ENCODE measurements around the gene KANK4.

- no peak for TF ChIP-seq POLR2A (IDR thresholded peaks at IDR 0.05; ENCODE audit: low read depth, low read length)
- no peak for TF ChIP-seq TAF1 (IDR thresholded peaks at IDR 0.05; ENCODE audit: low read depth, low read length)
- no peak for TF ChIP-seq POLR2AphosphoS5 (IDR thresholded peaks at IDR 0.05; ENCODE audit: low read depth, low read length)
- TF ChIP-seq POU2F2 (IDR thresholded peaks at IDR 0.05; ENCODE audit: low read depth, low read length) = no peak
- no peak for TF ChIP-seq PAX5 (IDR thresholded peaks at IDR 0.05; ENCODE audit: insufficient read depth, low read length, severe bottlenecking)
Observed at GRCh38 chr1:62250126-62250726, 69.0 kb downstream of the KANK4 start.

All from GM12891 (cell line).